ENCODE data around the gene ANKRD65.

- no peak for TF ChIP-seq CTCF (IDR thresholded peaks at IDR 0.05)
- no peak for TF ChIP-seq POLR2A (IDR thresholded peaks at IDR 0.05)
Measured at GRCh38 chr1:1393014-1393413, 28.1 kb downstream of the ANKRD65 start.
